Psoas muscle (tissue), 8 donors: Measurements from ENCODE around the gene NR6A1. TPM values are rescaled to one million over a fixed set of nuclear protein-coding genes. Genes with fewer than 3 reads are reported as not detected.

Experiments
- ATAC-seq, 4 donors: fragments of 200-7000 bp; cut with Tn5 transposase; one replicate each; pipeline ENCODE4 v1.9.1; 2020; ENCODE audit warnings: moderate library complexity in 3 of 4, mild to moderate bottlenecking in 2 of 4
- DNase-seq, 2 donors: peaks; one replicate each; pipeline ENCODE4 v3.0.0-alpha.2; 2020
- H3K27ac ChIP-seq: fragments of 200-600 bp; one replicate; pipeline ENCODE4 v1.8.0; 2022
- H3K27me3 ChIP-seq, 3 donors: fragments of 200-600 bp in 1 of 3; one replicate each; pipeline versions ENCODE4 v1.6.1 to v1.8.0; 2013 to 2022; ENCODE audit warnings: low read length in 2 of 3, mild to moderate bottlenecking in 2 of 3, moderate library complexity in 1 of 3; ENCODE audit not compliant: insufficient read depth in 3 of 3
- H3K36me3 ChIP-seq, 2 donors: fragments of 200-600 bp in 1 of 2; one replicate each; pipeline versions ENCODE4 v1.6.1 to v1.8.0; 2013 to 2022; ENCODE audit warnings: low read depth in 1 of 2, mild to moderate bottlenecking in 1 of 2, moderate library complexity in 1 of 2; ENCODE audit not compliant: insufficient read depth in 1 of 2
- H3K4me1 ChIP-seq: fragments of 200-600 bp; one replicate; pipeline ENCODE4 v1.8.0; 2022
- H3K4me3 ChIP-seq: fragments of 200-600 bp; one replicate; pipeline ENCODE4 v1.8.0; 2022; ENCODE audit warnings: mild to moderate bottlenecking
- H3K9me3 ChIP-seq: fragments of 200-600 bp; one replicate; pipeline ENCODE4 v1.8.0; 2022
- WGBS, 3 donors: extraction: QIAGEN DNeasy Blood & Tissue Kit; methylation state at CpG; one replicate each; pipeline versions ENCODE4 v1.1.6 to v1.1.7; 2013; 5-methylcytosine and 5-hydroxymethylcytosine counted together
- intact Hi-C, 2 donors: fragments of 100-400 bp; cut with DNase I; formaldehyde crosslinking; loops; one replicate each; pipeline versions ENCODE4 v1.11.0 to v1.14.2; 2022
- polyA plus RNA-seq, 3 donors: library from polyadenylated mRNA; stranded (reverse); fragments of 200-250 nt; gene quantifications; one replicate each; pipeline ENCODE4 v1.2.3, GENCODE V29; 2013
- total RNA-seq, 4 donors: library from RNA; stranded (reverse); fragmentation: NEBNext Ultra II Directional in 2 of 4; extraction: Animal tissue kit (Norgen Biotek cat#: 25700) in 2 of 4; gene quantifications; one replicate each; pipeline versions ENCODE4 v1.2.1 to v1.2.4, GENCODE V29; 2021 to 2023
- TF ChIP-seq, protein P1 (sequence below): fragments of 200-600 bp; IDR thresholded peaks from one replicate; pipeline ENCODE4 v1.8.0; 2022; ENCODE audit warnings: antibody characterized with exemption
- donor health status: healthy with polysubstance abuse.
- donor health status: DM: no; HTN: no; CAD: no; lungs with moderate emphysema.
- donor health status: Bipolar disorder and iron deficiency.
- donor health status: healthy.
- donor health status: DM: yes; HTN: yes; CAD: no.
- donor health status: DM: no; HTN: no; CAD: no.
- donor health status: DM: no; HTN: no; CAD: no.
- donor health status: DM: yes; HTN: yes; CAD: no.

NR6A1 gene
- total and polyA plus RNA-seq, 7 donors = 0.32 to 2.6 (median 0.70) TPM

DNA sequence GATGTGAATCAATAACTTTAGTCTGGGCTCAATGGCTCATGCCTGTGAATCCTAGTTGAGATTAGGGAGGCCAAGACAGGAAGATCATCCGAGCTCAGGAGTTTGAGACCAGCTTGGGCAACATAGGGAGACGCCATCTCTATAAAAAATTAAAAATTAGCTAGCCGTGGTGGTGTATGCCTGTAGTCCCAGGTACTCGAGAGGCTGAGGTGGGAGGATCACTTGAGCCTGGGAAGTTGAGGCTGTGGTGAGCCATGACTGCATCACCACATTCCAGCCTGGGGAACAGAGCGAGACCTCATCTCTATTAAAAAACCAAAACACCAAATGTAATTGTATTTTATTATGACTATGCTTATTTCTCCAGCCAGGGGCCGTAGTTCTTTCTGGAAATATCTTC is 194.4 kb downstream of the NR6A1 start:
- Histone ChIP-seq H3K9me3 (no peaks in the 10 kb centered on the region), H3K27me3 (no peaks in the 10 kb centered on the region), H3K4me3 (no peak overlapping the region), H3K4me1 (no peaks in the 10 kb centered on the region), H3K27ac (no peak overlapping the region), H3K36me3 (no peaks in the 10 kb centered on the region)
- TF ChIP-seq, protein P1, sequence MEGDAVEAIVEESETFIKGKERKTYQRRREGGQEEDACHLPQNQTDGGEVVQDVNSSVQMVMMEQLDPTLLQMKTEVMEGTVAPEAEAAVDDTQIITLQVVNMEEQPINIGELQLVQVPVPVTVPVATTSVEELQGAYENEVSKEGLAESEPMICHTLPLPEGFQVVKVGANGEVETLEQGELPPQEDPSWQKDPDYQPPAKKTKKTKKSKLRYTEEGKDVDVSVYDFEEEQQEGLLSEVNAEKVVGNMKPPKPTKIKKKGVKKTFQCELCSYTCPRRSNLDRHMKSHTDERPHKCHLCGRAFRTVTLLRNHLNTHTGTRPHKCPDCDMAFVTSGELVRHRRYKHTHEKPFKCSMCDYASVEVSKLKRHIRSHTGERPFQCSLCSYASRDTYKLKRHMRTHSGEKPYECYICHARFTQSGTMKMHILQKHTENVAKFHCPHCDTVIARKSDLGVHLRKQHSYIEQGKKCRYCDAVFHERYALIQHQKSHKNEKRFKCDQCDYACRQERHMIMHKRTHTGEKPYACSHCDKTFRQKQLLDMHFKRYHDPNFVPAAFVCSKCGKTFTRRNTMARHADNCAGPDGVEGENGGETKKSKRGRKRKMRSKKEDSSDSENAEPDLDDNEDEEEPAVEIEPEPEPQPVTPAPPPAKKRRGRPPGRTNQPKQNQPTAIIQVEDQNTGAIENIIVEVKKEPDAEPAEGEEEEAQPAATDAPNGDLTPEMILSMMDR = no peak
- 93 to 95% (median 95%) methylated on average over 6 of the region's 6 CpGs for WGBS, 3 donors
- intact Hi-C loops = no loop called here
- no peak for DNase-seq
- no peak for ATAC-seq

DNA sequence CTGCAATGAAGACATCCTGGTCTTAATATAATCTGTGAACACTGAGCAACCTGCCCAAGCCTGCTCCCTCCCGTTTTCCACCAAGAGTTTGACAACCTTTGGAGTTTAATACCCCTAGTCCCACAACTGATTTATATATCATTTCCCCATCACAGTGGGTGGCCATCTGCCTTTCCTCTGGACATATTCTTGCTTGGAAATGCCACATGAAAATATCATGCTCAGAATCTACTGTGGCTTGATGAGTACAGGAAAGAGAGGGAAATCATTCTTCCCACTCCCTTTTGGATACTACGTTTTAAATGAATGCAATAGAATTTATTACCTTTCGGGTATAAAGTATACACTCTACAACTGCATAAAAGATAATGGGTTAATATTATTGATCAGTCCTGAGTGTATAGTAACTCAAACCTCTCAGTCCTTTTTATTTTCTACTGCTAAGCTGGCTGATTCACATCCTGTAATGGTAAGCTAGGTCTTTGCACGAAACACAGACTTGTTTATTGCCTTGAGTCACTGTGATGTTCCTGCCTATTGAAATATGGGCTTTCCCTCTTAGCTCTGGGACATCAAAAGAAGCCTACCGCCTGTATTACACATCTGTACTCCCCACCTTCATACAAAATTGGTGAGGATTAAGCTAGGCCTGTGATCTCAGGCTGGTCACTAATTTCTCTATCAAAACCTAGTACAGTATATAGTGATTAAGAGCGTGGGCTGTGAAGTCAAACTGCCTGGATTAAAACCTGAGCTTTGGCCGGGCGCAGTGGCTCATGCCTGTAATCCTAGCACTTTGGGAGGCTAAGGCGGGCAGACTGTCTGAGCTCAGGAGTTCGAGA is 196.4 kb downstream of the NR6A1 start:
- no peaks in the 10 kb centered on the region for H3K9me3 ChIP-seq
- ATAC-seq = no peak
- TF ChIP-seq, protein P1 = no peak
- H3K27me3 ChIP-seq = no peaks in the 10 kb centered on the region
- intact Hi-C loops = no loop called here
- no peaks in the 10 kb centered on the region for H3K36me3 ChIP-seq
- peaks cover 2% of the 10 kb centered on the region for H3K4me1 ChIP-seq
- no peak overlapping the region for H3K27ac ChIP-seq
- no peak overlapping the region for H3K4me3 ChIP-seq
- WGBS, 3 donors = 78 to 80% (median 80%) methylated on average over 10 of the region's 10 CpGs
- no peak for DNase-seq

DNA sequence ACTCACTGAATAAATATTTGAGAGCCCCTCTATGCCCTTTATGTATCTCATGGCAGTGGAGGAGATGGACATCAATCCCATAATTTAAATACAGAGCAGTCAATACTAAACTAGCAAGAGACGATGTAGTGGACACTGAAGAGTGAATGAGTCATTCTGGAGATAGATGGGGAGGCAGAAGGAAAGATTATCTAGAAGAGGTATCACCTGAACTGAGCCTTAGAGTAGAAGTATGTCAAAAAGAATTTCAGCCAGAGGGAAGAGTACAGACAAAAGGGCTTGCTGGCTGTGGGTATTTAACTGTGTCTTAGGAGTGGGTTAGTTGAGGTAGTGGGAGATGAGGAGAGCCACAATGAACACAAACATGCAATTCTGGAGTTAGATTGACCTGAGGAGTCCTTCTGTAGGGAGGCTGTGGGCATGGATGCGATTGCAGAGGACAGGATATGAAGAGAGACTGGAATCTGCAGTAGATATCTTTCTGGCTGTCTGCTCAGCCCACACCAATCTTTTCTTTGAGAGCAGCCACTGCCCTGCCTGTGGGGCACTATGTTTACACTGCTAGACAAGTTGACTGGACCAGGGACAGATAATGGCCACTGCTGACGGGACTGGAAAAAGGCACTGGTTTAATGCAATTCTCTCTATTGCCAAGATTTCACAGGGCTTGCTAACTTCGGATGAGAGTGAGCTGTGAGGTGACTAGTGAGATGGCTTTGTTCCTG is 200.0 kb downstream of the NR6A1 start:
- H3K9me3 ChIP-seq = no peaks in the 10 kb centered on the region
- WGBS, 3 donors = 89 to 95% (median 93%) methylated on average over 4 of the region's 4 CpGs
- intact Hi-C loops = no loop called here
- H3K36me3 ChIP-seq = no peaks in the 10 kb centered on the region
- H3K27me3 ChIP-seq = no peaks in the 10 kb centered on the region
- H3K27ac ChIP-seq = no peak overlapping the region
- DNase-seq = no peak
- no peak overlapping the region for H3K4me3 ChIP-seq
- TF ChIP-seq, protein P1 = no peak
- H3K4me1 ChIP-seq = peaks cover 4% of the 10 kb centered on the region
- no peak for ATAC-seq

DNA sequence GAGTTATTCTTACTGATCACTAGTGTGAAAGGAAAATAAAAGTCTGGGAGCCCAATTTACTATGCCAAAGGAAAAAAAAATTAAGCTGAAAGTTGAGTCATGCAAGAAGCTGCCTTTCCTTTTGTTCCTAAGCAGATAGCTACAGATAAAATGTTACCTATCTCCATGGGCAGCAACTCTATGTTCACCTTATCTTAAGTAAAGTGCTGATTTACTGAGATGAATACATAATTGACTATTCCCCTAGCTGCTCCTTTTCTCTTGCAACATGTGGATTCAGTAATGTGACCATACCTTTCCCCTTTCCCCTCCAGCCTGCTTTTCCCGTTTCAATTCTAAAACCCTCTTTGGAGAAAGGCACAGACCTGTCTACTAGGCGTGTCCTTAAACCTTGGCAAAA is 201.2 kb downstream of the NR6A1 start:
- ATAC-seq (no peak), DNase-seq (no peak)
- intact Hi-C loops = no loop called here
- Histone ChIP-seq H3K4me3 (no peak overlapping the region), H3K4me1 (peaks cover 4% of the 10 kb centered on the region), H3K27ac (no peak overlapping the region), H3K36me3 (no peaks in the 10 kb centered on the region), H3K27me3 (no peaks in the 10 kb centered on the region), H3K9me3 (no peaks in the 10 kb centered on the region)
- TF ChIP-seq, protein P1 = no peak
- 83 to 91% (median 89%) methylated on average over 2 of the region's 2 CpGs for WGBS, 3 donors
